K562 (cell line): Measurements from ENCODE around the gene PCDH9. TPM values are rescaled to one million over a fixed set of nuclear protein-coding genes. Genes with fewer than 3 reads are reported as not detected.

Source experiments
- ATAC-seq: fragments of 200-7000 bp; cut with Tn5 transposase; 3 replicates; pipeline ENCODE4 v1.9.1; 2020; ENCODE audit warnings: moderate library complexity
- BruUV-seq: library from RNA; stranded (reverse); fragments of 400-500 nt; replicated peaks from 2 replicates; lab custom pipeline; 2021; lab: Mats Ljungman, UMichigan
- CTCF ChIA-PET: fragments of 300-600 bp; formaldehyde crosslinking; extraction: SDS; loops from one replicate; lab custom pipeline; 2021; ENCODE audit warnings: low intra/inter-chr PET ratio; lab: Yijun Ruan, JAX
- POLR2A ChIA-PET: fragments of 300-600, 350-650 bp; sonication (Branson Sonifier 250); formaldehyde crosslinking; extraction: SDS; loops from one replicate; lab custom pipeline; 2021; ENCODE audit warnings: antibody characterized with exemption, inconsistent platforms; lab: Yijun Ruan, JAX
- DNase-seq, 4 experiments: peaks; one replicate each; pipeline versions ENCODE4 v3.0.0 to v3.0.0-alpha.2; 2011 to 2018; ENCODE audit warnings: low spot score in 3 of 4, mixed read lengths in 3 of 4; ENCODE audit errors: extremely low read depth in 1 of 4
- FAIRE-seq: peaks from 2 replicates; lab custom pipeline; 2011; peaks lifted over from hg19 to GRCh38; lab: Jason Lieb, UNC
- H2AFZ ChIP-seq: 2 replicates; pipeline ENCODE4 v1.6.0; 2011; ENCODE audit warnings: low read depth, low read length, control low read depth, inconsistent platforms
- H3K27ac ChIP-seq: fragments of 200-600 bp; 3 replicates; pipeline ENCODE4 v1.8.0; 2011; ENCODE audit warnings: low read depth, mild to moderate bottlenecking, control low read depth, inconsistent platforms, low read length, moderate library complexity, mixed read lengths; ENCODE audit errors: extremely low read depth
- H3K27me3 ChIP-seq, 2 experiments: fragments of 300-600 bp in 1 of 2; 2 replicates in 1 of 2; 3 replicates in 1 of 2; pipeline versions ENCODE4 v1.6.0 to v1.8.0; 2011; ENCODE audit warnings: inconsistent platforms in 2 of 2, low read length in 2 of 2, mild to moderate bottlenecking in 1 of 2, mixed read lengths in 1 of 2, moderate library complexity in 1 of 2; ENCODE audit not compliant: control insufficient read depth in 2 of 2, insufficient read depth in 2 of 2
- H3K36me3 ChIP-seq: fragments of 300-600 bp; 3 replicates; pipeline ENCODE4 v1.8.0; 2011; ENCODE audit warnings: mild to moderate bottlenecking, low read length, inconsistent platforms; ENCODE audit not compliant: control insufficient read depth, insufficient read depth
- H3K4me1 ChIP-seq, 2 experiments: fragments of 200-600 bp in 1 of 2; replicated peaks in 1 of 2; 2 replicates in 1 of 2; 3 replicates in 1 of 2; pipeline versions ENCODE4 v1.5.1 to v1.8.0; 2011; ENCODE audit warnings: inconsistent platforms in 2 of 2, low read length in 2 of 2, mild to moderate bottlenecking in 1 of 2, mixed read lengths in 1 of 2, moderate library complexity in 1 of 2; ENCODE audit not compliant: control insufficient read depth in 2 of 2, insufficient read depth in 2 of 2
- H3K4me2 ChIP-seq: 2 replicates; pipeline ENCODE4 v1.6.1; 2011; ENCODE audit warnings: low read length, control low read depth, inconsistent platforms, mixed read lengths; ENCODE audit not compliant: insufficient read depth
- H3K4me3 ChIP-seq: fragments of 200-600 bp; sonication (generic), shearing (Covaris generic); 2 replicates; pipeline ENCODE4 v1.5.1; 2016; ENCODE audit warnings: control low read depth, inconsistent platforms
- H3K79me2 ChIP-seq: fragments of 200-600 bp; 3 replicates; pipeline ENCODE4 v1.8.0; 2011; ENCODE audit warnings: low read length, inconsistent platforms; ENCODE audit not compliant: control insufficient read depth, insufficient read depth
- H3K9ac ChIP-seq, 2 experiments: 2 replicates each; pipeline versions ENCODE4 v1.6.0 to v1.6.1; 2011; ENCODE audit warnings: low read depth in 2 of 2, low read length in 2 of 2, control low read depth in 1 of 2, inconsistent platforms in 1 of 2, mild to moderate bottlenecking in 1 of 2, mixed read lengths in 1 of 2; ENCODE audit not compliant: insufficient read depth in 1 of 2
- H3K9me1 ChIP-seq: one replicate; pipeline ENCODE4 v1.6.0; 2011; ENCODE audit warnings: inconsistent platforms, mild to moderate bottlenecking, low read length, moderate library complexity; ENCODE audit not compliant: control insufficient read depth, insufficient read depth
- H3K9me3 ChIP-seq: replicated peaks from 2 replicates; pipeline ENCODE4 v1.5.1; 2011; ENCODE audit warnings: low read depth, low read length, inconsistent platforms; ENCODE audit not compliant: control insufficient read depth, insufficient read depth
- H4K20me1 ChIP-seq: replicated peaks from 2 replicates; pipeline ENCODE4 v1.6.1; 2011; ENCODE audit warnings: low read length, inconsistent platforms, mixed read lengths; ENCODE audit not compliant: control insufficient read depth, insufficient read depth
- FOXA1 ChIP-seq: fragments of 450-650 bp; IDR thresholded peaks from 2 replicates; pipeline ENCODE4 v1.6.1; 2016; ENCODE audit warnings: mild to moderate bottlenecking, borderline replicate concordance
- FOXM1 ChIP-seq, 2 experiments: fragments of 450-650 bp in 1 of 2; sonication (generic) in 1 of 2; formaldehyde crosslinking in 1 of 2; IDR thresholded peaks; 2 replicates each; pipeline versions ENCODE4 v1.6.1 to v1.9.0; 2017 to 2022; ENCODE audit warnings: low read depth in 2 of 2, mild to moderate bottlenecking in 2 of 2, missing genetic modification reagents in 1 of 2, moderate library complexity in 1 of 2
- HDAC3 ChIP-seq: fragments of 450-650 bp; IDR thresholded peaks from 2 replicates; pipeline ENCODE4 v1.6.1; 2018; ENCODE audit warnings: borderline replicate concordance, mild to moderate bottlenecking, moderate library complexity; ENCODE audit not compliant: partially characterized antibody
- NFXL1 ChIP-seq: fragments of 450-650 bp; formaldehyde crosslinking; IDR thresholded peaks from 2 replicates; pipeline ENCODE4 v1.4.0; 2021; ENCODE audit warnings: mild to moderate bottlenecking
- PCBP1 ChIP-seq: fragments of 200-400 bp; formaldehyde crosslinking; IDR thresholded peaks from 2 replicates; pipeline ENCODE4 v1.6.1; 2018; ENCODE audit warnings: mild to moderate bottlenecking, low read depth, low read length; ENCODE audit not compliant: poor library complexity, severe bottlenecking
- PHF20 ChIP-seq: fragments of 450-650 bp; IDR thresholded peaks from 2 replicates; pipeline ENCODE4 v1.6.1; 2018; ENCODE audit not compliant: partially characterized antibody
- SIRT6 ChIP-seq: IDR thresholded peaks from one replicate; pipeline ENCODE4 v1.6.1; 2012; ENCODE audit warnings: low read depth, mild to moderate bottlenecking, control low read depth, inconsistent platforms, low read length, moderate library complexity
- ZNF121 ChIP-seq: sonication (generic); formaldehyde crosslinking; conservative IDR thresholded peaks from 2 replicates; pipeline ENCODE4 v1.8.0; 2022; ENCODE audit warnings: missing genetic modification reagents
- WGBS: fragments of 100-300 bp; shearing (Covaris generic); methylation state at CpG from one replicate; pipeline ENCODE4 v1.1.6; 2016; ENCODE audit warnings: low coverage, mixed read lengths; ENCODE audit not compliant: insufficient coverage; ENCODE audit errors: missing lambda C conversion rate; 5-methylcytosine and 5-hydroxymethylcytosine counted together
- in situ Hi-C: fragments of 300-500 bp; cut with MboI; formaldehyde crosslinking; loops from 4 replicates; pipeline ENCODE4 v1.15.0; 2018; ENCODE audit warnings: inconsistent platforms, mixed read lengths
- intact Hi-C: fragments of 100-400 bp; cut with micrococcal nuclease; formaldehyde crosslinking; loops from 2 replicates; pipeline ENCODE4 v1.14.2; 2022
- polyA plus RNA-seq, 8 experiments: library from polyadenylated mRNA; depleted of rRNA in 4 of 8; stranded (reverse) in 5 of 8; unstranded in 3 of 8; fragments of >200 nt; fragmentation: Nextera tagmentation in 2 of 8; fragmentation: Illumina TruSeq in 1 of 8; extraction: Ambion mirVana in 2 of 8; extraction: Trizol in 1 of 8; gene quantifications; 2 replicates each; pipeline versions ENCODE4 v1.2.1 to v1.2.3, GENCODE V29; 2011 to 2014; ENCODE audit warnings: inconsistent platforms in 1 of 8, missing spikeins in 1 of 8
- total RNA-seq, 7 experiments: library from RNA; depleted of rRNA in 6 of 7; stranded (reverse); fragments of >200 nt in 6 of 7; fragmentation: Illumina TruSeq in 2 of 7; extraction: Trizol in 2 of 7; gene quantifications; 2 replicates each; pipeline versions ENCODE4 v1.2.1 to v1.2.3, GENCODE V29; 2011 to 2021; ENCODE audit warnings: low replicate concordance in 1 of 7

The PCDH9 gene
- total and polyA plus RNA-seq, 9 of the 15 experiments (the other 6 are each of a cell fraction or from before 2014, with no cell fraction given): 1.1 to 6.7 (median 4.9) TPM

GRCh38 chr13:66751691-66752090, 478.4 kb downstream of the PCDH9 start:
- FAIRE-seq (no peak), ATAC-seq (no peak), DNase-seq (no peak)
- TF ChIP-seq FOXA1 (no peak), NFXL1 (no peak), PHF20 (no peak), ZNF121 (CRISPR knock-in tag) (no peak), PCBP1 (no peak), HDAC3 (no peak), SIRT6 (no peak), FOXM1 (IDR thresholded peaks at IDR 0.05; ENCODE audit: low read depth) (no peak), FOXM1 (CRISPR knock-in tag; IDR thresholded peaks at IDR 0.05; ENCODE audit: low read depth) (no peak)
- WGBS: 15% methylated on average over 2 of the region's 2 CpGs
- no TSS peak for BruUV-seq
- Histone ChIP-seq H3K4me2 (no peak overlapping the region), H3K9ac (no peak overlapping the region), H3K79me2 (no peaks in the 10 kb centered on the region), H3K4me1 (no peaks in the 10 kb centered on the region), H3K27ac (no peak overlapping the region), H4K20me1 (no peaks in the 10 kb centered on the region), H3K4me3 (no peak overlapping the region), H3K9me3 (no peaks in the 10 kb centered on the region), H3K27me3 (no peaks in the 10 kb centered on the region), H2AFZ (no peak overlapping the region), H3K36me3 (no peaks in the 10 kb centered on the region), H3K9me1 (no peaks in the 10 kb centered on the region)
- in situ Hi-C loops (no loop called here), intact Hi-C loops (no loop called here)
- CTCF ChIA-PET: no interaction called here
- POLR2A ChIA-PET: no interaction called here
